Peyer's patch (tissue), 4 donors: ENCODE results near the gene PARP1. TPM values are rescaled to one million over a fixed set of nuclear protein-coding genes. Genes with fewer than 3 reads are reported as not detected.
"Not testable (repeated sequence)": the region's sequence is repeated elsewhere in the genome, so short reads cannot be mapped to it uniquely, and the experiment has no call there.

Source experiments
- DNase-seq, 3 donors: peaks; one replicate each; pipeline ENCODE4 v3.0.0-alpha.2; 2017 to 2019
- H3K27ac ChIP-seq, 4 donors: fragments of 200-600 bp; sonication (generic); one replicate each; pipeline ENCODE4 v1.5.1; 2016 to 2019
- H3K27me3 ChIP-seq, 2 donors: fragments of 200-600 bp; sonication (generic); one replicate each; pipeline ENCODE4 v1.5.1; 2019
- H3K36me3 ChIP-seq, 3 donors: fragments of 200-600 bp; sonication (generic); one replicate each; pipeline ENCODE4 v1.5.1; 2016 to 2019
- H3K4me1 ChIP-seq, 4 donors: fragments of 200-600 bp; sonication (generic); one replicate each; pipeline ENCODE4 v1.5.1; 2016 to 2019
- H3K4me3 ChIP-seq, 4 donors: fragments of 200-600 bp; sonication (generic); 1 replicate in 3 of 4; 2 replicates in 1 of 4; pipeline ENCODE4 v1.5.1; 2016 to 2019; ENCODE audit warnings: mild to moderate bottlenecking in 1 of 4
- H3K9me3 ChIP-seq, 4 donors: fragments of 200-600 bp; sonication (generic); one replicate each; pipeline ENCODE4 v1.5.1; 2016 to 2019; ENCODE audit warnings: mild to moderate bottlenecking in 1 of 4
- POLR2A ChIP-seq, 2 donors: fragments of 450-650 bp; IDR thresholded peaks; one replicate each; pipeline ENCODE4 v1.5.1; 2017; ENCODE audit warnings: antibody characterized with exemption in 2 of 2, mild to moderate bottlenecking in 2 of 2, moderate library complexity in 2 of 2
- total RNA-seq, 4 donors: library from RNA; depleted of rRNA; stranded (reverse); fragments of >200 nt; gene quantifications; one replicate each; pipeline ENCODE4 v1.1.0, GENCODE V29; 2016
- TF ChIP-seq, protein P1 (sequence below), 6 experiments: fragments of 450-650 bp in 4 of 6; fragments of 200-600 bp in 2 of 6; sonication (generic) in 1 of 6; IDR thresholded peaks; one replicate each; pipeline ENCODE4 v1.5.1; 2017 to 2019; ENCODE audit warnings: antibody characterized with exemption in 6 of 6, mild to moderate bottlenecking in 3 of 6, moderate library complexity in 1 of 6

PARP1 gene
- total RNA-seq, 4 donors from 2014 or later, result 25.2 to 145 (median 54.4) TPM

DNA sequence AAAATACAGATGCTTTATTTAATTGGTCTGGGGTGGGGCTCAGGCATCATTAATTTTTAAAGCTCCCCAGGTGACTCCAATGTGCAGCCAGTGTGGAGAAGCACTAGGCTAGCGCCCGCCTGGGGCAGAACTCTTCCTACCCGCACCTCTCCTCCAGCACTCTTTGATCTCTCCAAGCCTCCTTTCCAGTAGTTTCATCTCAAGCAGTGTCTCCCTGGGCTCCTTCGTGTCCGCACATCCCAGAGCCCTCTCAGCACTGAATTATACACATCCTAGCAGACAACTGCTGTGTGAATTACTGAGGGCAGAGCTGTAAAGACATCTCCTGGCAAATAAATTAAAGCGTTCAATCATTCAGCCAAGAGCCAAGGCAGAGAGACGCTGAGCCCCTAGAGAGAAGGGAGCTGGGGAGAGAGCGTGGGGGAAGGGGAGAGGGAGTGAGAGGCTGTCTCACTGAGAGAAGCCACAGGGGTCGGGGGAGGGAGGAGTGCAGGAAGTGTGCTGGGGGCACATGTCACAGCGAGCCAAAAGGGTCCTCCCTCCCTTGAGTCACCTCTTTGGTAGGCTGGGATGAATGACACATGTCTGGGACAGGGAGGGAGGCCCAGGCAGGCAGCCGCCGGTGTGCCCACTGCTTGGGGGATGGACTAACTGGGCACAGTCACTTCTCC lies 21.0 kb upstream of the PARP1 start:
- no peak for TF ChIP-seq POLR2A (IDR thresholded peaks at IDR 0.05)
- TF ChIP-seq, protein P1, sequence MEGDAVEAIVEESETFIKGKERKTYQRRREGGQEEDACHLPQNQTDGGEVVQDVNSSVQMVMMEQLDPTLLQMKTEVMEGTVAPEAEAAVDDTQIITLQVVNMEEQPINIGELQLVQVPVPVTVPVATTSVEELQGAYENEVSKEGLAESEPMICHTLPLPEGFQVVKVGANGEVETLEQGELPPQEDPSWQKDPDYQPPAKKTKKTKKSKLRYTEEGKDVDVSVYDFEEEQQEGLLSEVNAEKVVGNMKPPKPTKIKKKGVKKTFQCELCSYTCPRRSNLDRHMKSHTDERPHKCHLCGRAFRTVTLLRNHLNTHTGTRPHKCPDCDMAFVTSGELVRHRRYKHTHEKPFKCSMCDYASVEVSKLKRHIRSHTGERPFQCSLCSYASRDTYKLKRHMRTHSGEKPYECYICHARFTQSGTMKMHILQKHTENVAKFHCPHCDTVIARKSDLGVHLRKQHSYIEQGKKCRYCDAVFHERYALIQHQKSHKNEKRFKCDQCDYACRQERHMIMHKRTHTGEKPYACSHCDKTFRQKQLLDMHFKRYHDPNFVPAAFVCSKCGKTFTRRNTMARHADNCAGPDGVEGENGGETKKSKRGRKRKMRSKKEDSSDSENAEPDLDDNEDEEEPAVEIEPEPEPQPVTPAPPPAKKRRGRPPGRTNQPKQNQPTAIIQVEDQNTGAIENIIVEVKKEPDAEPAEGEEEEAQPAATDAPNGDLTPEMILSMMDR (IDR thresholded peaks at IDR 0.05), result no peak
- H3K27me3 ChIP-seq, result no peaks in the 10 kb centered on the region
- no peaks in the 10 kb centered on the region for H3K9me3 ChIP-seq
- no peak for DNase-seq
- H3K36me3 ChIP-seq, result no peaks in the 10 kb centered on the region
- no peak overlapping the region for H3K4me3 ChIP-seq
- no peaks in the 10 kb centered on the region for H3K4me1 ChIP-seq
- H3K27ac ChIP-seq, result no peak overlapping the region

DNA sequence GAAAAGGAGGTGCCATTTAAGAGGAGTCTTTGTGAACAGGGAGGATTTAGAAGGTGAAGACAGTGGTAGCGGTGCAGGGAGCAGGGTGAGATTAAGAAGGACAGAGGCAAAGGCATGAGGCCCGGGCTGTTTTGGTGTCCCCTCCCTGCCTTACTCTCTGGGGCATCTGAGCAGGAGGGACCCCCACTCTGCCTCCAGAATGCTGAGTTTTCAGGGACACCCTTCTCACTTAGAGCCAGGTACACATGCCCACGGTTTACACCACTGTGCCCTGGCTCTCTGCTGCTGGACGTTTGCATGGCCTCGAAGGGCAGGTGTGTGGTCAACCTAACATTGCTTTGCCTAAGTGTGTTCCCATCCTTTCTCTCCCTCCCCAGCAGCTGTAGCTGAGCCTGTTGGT lies 20.5 kb upstream of the PARP1 start:
- no peaks in the 10 kb centered on the region for H3K9me3 ChIP-seq
- no peak overlapping the region for H3K27ac ChIP-seq
- no peaks in the 10 kb centered on the region for H3K36me3 ChIP-seq
- H3K27me3 ChIP-seq, result no peaks in the 10 kb centered on the region
- TF ChIP-seq, protein P1 (IDR thresholded peaks at IDR 0.05), result no peak
- no peak for TF ChIP-seq POLR2A (IDR thresholded peaks at IDR 0.05)
- DNase-seq, result no peak
- no peak overlapping the region for H3K4me3 ChIP-seq
- H3K4me1 ChIP-seq, result no peaks in the 10 kb centered on the region

DNA sequence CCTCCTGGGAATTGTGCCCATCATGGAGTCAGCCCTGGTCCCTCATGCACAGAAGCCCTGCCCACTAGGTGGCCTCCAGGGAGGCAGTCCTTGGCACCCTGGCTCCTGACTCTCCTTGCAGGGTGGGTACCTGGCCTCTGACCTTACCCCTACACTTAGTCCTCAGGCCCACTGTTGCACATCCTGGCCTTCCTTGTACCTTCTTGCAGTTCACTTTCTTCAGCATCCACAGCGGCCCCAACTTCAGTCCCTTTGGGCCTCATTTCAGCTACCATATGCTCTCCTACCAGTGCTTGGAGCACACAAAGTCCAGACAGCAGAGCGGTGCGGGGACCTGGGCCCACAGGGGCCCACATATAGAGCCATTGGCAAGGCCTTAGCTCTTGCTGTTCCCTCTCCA lies 19.2 kb upstream of the PARP1 start:
- no peak for DNase-seq
- Histone ChIP-seq H3K4me1 (no peaks in the 10 kb centered on the region), H3K27ac (no peak overlapping the region), H3K9me3 (no peaks in the 10 kb centered on the region), H3K27me3 (no peaks in the 10 kb centered on the region), H3K4me3 (no peak overlapping the region), H3K36me3 (no peaks in the 10 kb centered on the region)
- TF ChIP-seq, protein P1 (IDR thresholded peaks at IDR 0.05), result no peak
- TF ChIP-seq POLR2A (IDR thresholded peaks at IDR 0.05), result no peak

DNA sequence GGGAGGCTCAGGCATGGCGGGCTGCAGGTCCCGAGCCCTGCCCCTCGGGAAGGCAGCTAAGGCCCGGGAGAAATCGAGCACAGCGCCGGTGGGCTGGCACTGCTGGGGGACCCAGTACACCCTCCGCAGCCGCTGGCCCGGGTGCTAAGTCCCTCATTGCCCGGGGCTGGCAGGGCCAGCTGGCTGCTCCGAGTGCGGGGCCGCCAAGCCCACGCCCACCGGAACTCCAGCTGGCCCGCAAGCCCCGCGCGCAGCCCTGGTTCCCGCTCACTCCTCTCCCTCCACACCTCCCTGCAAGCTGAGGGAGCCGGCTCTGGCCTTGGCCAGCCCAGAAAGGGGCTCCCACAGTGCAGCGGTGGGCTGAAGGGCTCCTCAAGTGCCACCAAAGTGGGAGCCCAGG lies 18.5 kb upstream of the PARP1 start:
- not testable (repeated sequence) for H3K27ac ChIP-seq, H3K4me3 ChIP-seq, H3K9me3 ChIP-seq, H3K27me3 ChIP-seq, DNase-seq, H3K36me3 ChIP-seq, H3K4me1 ChIP-seq

DNA sequence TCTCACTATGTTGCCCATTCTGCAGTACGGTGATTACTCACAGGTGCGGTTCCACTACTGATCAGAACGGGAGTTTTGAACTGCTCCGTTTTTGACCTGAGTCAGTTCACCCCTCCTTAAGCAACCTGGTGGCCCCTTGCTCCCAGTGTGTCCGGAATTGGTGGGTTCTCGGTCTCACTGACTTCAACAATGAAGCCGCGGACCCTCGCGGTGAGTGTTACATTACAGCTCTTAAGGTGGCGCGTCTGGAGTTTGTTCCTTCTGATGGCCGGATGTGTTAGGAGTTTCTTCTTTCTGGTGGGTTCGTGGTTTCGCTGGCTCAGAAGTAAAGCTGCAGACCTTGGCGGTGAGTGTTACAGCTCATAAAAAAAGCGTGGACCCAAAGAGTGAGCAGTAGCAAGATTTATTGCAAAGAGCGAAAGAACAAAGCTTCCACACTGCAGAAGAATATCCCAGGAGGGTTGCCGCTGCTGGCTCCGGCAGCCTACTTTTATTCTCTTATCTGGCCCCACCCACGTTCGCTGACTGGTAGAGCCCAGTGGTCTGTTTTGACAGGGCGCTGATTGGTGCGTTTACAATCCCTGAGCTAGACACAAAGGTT lies 17.6 kb upstream of the PARP1 start:
- Histone ChIP-seq H3K27me3 (no peaks in the 10 kb centered on the region), H3K27ac (peak overlapping the region in 1 of 4 donors; percentile 39), H3K4me3 (peak overlapping the region in 3 of 4 donors; percentile 3 to 29 (median 12)), H3K9me3 (no peaks in the 10 kb centered on the region), H3K36me3 (no peaks in the 10 kb centered on the region), H3K4me1 (no peaks in the 10 kb centered on the region)
- no peak for TF ChIP-seq POLR2A (IDR thresholded peaks at IDR 0.05)
- TF ChIP-seq, protein P1 (IDR thresholded peaks at IDR 0.05), result no peak
- DNase-seq, result peak in 2 of 3 donors; percentile 57 to 60

DNA sequence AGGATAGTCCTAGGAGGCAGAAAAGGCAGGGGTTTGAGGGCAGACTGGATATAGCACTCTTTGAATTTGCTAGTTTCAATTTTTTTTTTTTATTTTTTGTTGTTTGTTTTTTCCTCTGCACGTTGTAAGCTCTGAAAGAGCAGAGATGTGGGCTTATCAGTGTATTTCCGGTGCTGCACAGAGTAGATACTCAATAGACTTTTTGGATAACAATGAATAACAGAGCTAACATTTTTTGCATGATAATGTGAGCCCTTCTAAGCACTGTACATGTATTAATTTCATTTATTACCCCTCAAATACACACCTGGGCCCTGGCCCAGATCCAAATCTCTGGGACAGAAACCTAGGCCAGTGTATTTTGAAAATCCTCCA lies 17.1 kb upstream of the PARP1 start:
- no peak for TF ChIP-seq POLR2A (IDR thresholded peaks at IDR 0.05)
- TF ChIP-seq, protein P1 (IDR thresholded peaks at IDR 0.05), result no peak
- H3K4me3 ChIP-seq, result peak overlapping the region in 2 of 4 donors; percentile 3 to 29
- no peaks in the 10 kb centered on the region for H3K9me3 ChIP-seq
- no peaks in the 10 kb centered on the region for H3K4me1 ChIP-seq
- no peaks in the 10 kb centered on the region for H3K27me3 ChIP-seq
- no peaks in the 10 kb centered on the region for H3K36me3 ChIP-seq
- H3K27ac ChIP-seq, result peak overlapping the region in 1 of 4 donors; percentile 39
- no peak for DNase-seq
